ENCODE data around the gene MTMR12.
"Not testable (repeated sequence)": the region's sequence is repeated elsewhere in the genome, so short reads cannot be mapped to it uniquely, and the experiment has no call there.

The MTMR12 gene

GRCh38 chr5:32232441-32233219 lies 80.1 kb downstream of the MTMR12 start:
- DNase-seq = peak; percentile 94

- DNase-seq = peak; percentile 58
Measured at GRCh38 chr5:32231929-32232328, 80.8 kb downstream of the MTMR12 start.

- peak; percentile 79 for DNase-seq
Measured at GRCh38 chr5:32231241-32231640, 81.5 kb downstream of the MTMR12 start.

DNA sequence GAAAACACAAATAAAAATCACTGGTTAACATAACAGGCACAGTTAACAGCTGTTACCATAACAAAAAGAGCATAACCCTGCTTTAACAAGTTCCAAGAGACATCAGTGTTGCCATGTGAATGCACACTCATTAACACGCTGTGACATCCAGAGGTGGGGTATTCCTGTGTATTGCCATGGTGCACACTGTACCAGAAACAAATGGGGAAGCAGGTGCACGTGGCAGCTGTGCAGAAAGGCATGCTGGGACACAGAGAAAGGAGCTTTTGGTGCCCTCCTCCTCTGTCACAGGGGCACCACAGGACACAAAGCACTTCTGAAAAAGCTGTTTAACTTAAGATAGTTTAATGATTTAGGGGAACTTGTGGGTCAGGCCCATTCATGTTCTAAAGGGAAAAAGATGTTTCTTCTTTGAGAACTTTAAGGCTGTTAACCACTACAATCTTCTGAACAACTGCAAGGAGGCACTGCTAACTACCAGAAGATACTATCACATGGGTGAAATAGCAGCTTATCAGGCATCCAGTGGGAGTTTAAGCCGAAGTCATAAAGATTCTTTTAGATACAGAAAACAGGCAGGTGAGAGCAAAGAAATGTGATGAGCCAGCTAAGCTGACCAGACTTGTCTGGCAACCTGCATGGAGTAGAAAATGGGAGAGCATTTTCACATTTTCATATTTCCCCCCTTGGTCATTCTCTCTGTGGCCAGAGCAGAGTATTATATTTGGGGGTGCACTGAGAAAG lies 82.2 kb downstream of the MTMR12 start:
- DNase-seq = peak; percentile 68

- DNase-seq = no peak
Measured at GRCh38 chr5:32229586-32229985, 83.2 kb downstream of the MTMR12 start.

DNA sequence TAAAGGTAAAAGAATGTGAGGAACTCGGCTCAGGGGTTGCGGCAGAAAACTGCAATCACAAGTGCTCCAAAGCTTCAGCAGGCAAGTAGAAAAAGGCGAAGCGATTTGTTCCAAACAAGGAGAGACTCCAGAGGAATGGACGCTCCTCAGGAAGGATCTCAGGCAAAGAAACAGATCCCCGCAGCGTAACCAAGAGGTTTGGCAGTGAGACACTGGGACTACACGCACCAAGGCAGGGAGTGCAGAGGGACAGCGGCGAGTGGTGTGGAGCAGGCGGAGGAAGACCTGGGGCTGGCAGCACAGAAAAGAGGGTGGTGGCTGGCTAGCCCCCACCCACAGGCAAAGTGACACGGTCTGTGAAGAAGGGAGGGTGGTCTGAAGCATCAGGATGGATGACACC lies 83.9 kb downstream of the MTMR12 start:
- no peak for DNase-seq

- DNase-seq = no peak
Measured at GRCh38 chr5:32225445-32225844, 87.3 kb downstream of the MTMR12 start.

- DNase-seq = no peak
Measured at GRCh38 chr5:32223972-32224609, 88.6 kb downstream of the MTMR12 start.

GRCh38 chr5:32222723-32223470 lies 89.8 kb downstream of the MTMR12 start:
- no peak for DNase-seq

DNA sequence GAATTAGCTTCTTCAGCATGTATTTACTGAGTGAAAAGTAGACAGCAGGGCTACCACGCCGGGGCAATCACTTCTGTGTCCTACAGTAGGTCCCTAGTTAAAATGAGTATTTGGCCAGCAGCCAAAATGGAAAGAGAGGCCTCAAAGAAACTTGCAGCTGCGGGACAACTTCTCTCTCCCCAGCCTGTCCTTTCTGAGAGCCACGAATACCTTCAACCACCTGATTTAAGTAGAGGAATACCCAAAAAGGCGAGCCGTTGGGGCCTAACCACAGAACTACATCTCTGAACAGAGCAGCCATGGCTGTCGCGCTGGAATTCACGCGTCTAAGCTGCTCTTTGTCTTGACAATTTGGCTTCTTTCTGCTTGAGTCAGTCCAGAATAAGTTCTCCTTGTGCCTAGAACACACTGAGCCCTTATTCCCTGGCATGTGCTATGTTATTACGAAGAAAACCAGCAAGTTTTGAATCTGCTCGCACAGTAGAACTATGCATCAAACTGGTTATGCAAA lies 94.8 kb downstream of the MTMR12 start:
- DNase-seq = peak; percentile 74

DNA sequence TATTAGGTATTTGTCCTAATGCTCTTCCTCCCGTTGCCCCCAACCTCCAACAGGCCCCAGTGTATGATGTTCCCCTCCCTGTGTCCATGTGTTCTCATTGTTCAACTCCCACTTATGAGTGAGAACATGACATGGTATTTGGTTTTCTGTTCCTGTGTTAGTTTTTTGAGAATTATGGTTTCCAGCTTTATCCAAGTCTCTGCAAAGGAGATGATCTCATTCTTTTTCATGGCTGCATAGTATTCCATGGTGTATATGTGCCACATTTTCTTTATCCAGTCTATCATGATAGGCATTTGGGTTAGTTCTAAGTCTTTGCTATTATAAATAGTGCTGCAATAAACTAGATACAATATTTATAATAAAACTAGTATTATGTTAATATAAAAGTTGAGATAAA lies 98.4 kb downstream of the MTMR12 start:
- not testable (repeated sequence) for DNase-seq

DNA sequence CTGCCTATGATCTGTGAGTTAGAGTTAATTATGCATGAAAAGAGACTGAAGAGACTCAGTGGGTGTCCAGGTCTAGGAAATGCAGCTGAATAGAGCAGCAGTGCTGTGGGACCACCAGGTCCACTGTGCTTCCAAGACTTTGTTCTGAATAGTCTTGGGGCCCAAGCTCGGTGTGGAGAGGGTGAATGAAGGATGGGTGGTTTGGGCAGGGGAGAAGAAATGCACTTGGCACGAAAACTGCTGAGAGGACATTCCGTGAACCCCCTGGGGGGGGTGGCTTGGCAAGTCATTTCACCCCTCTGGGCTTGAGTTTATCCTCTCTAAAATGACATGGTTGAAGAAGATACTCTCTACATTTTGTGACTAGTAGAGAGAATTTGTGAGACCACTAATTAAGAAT lies 102.6 kb downstream of the MTMR12 start:
- DNase-seq = no peak

- not testable (repeated sequence) for DNase-seq
Measured at GRCh38 chr5:32208837-32209236, 103.9 kb downstream of the MTMR12 start.

DNA sequence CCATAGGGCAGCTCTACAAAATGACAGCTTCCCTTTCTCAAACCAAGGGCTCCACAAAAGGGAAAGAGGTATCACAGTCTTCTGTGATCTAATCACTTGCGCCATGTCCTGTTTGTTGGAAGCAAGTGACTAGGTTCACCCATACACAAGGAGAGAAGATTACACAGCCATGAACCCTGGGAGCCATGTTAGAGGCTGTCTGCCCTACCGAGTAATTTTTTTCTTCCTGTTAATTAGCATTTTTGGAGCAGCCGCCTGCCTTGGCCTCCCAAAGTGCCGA lies 105.4 kb downstream of the MTMR12 start:
- DNase-seq = peak; percentile 29

GRCh38 chr5:32206509-32207354 lies 106.0 kb downstream of the MTMR12 start:
- no peak for DNase-seq

DNA sequence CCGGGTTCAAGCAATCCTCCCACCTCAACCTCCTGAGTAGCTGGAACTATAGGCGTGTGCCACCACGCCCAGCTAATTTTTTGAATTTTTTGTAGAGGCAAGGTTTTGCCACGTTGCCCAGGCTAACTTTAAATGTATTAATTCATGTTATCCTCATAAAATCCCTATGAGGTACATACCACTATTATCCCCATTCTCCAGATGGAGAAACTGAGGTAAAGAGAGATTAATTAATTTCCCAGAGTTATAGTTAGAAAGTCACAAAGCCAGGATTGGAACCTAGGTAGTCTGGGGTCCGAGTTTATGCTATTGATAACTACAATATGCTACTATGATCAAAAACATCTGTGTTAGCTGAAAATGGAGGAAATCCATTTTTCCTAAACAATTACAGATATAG lies 106.7 kb downstream of the MTMR12 start:
- DNase-seq = no peak

- DNase-seq = no peak
Measured at GRCh38 chr5:32202394-32202793, 110.3 kb downstream of the MTMR12 start.

GRCh38 chr5:32201122-32201753 lies 111.5 kb downstream of the MTMR12 start:
- DNase-seq = peak; percentile 44

- DNase-seq = no peak
Measured at GRCh38 chr5:32197032-32197431, 115.7 kb downstream of the MTMR12 start.

DNA sequence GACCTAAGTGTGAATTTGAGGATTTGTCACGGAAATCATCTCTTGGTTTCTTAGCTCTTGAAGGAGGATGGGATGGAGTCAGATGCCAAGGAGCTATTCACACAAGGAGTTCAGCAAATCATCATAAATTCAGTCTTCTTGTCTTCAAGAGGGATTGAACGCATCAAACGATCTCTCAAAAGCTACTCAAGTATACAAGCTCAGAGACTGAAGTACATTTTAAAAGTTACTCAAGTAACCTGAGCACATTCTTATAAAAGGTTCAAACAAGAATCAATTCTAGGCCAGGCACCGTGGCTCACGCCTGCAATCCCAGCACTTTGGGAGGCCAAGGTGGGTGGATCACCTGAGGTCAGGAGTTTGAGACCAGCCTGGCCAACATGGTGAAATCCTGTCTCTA lies 117.5 kb downstream of the MTMR12 start:
- DNase-seq = no peak

GRCh38 chr5:32193591-32193990 lies 119.1 kb downstream of the MTMR12 start:
- DNase-seq = peak; percentile 95

DNA sequence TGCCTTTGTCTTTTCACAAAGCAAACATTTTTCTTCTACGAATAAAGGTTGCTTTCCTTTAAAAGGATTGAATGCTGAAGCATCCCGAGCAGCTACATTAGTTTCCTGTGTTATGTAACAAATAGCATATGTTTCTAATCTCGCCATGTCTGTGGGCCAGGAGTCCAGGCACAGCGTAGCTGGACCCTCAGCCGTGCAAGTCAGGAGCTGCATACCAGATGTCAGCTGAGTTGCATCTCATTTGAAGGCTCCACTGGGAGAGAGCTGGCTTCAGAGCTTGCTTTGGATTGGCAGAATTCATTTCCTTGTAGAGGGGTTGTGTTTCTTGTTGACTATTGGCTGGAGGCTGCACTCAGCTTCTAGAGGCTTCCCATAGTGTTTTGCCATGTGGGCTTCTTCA lies 122.6 kb downstream of the MTMR12 start:
- DNase-seq = no peak

All from hematopoietic multipotent progenitor cell treated with erythropoietin and hydrocortisone succinate and interleukin-3 and kit ligand, for 4 days (in vitro differentiated cells).